K562 (cell line): ENCODE data around the gene FBXW2. TPM values are rescaled to one million over a fixed set of nuclear protein-coding genes. Genes with fewer than 3 reads are reported as not detected.

Experiments used
- DPF2 ChIP-seq: fragments of 450-650 bp; IDR thresholded peaks from 2 replicates; pipeline ENCODE4 v1.6.1; 2016
- ETV6 ChIP-seq, 3 experiments: fragments of 150-350 bp in 1 of 3; sonication (generic) in 1 of 3; formaldehyde crosslinking in 1 of 3; IDR thresholded peaks; 2 replicates each; pipeline versions ENCODE4 v1.6.1 to v1.8.0; 2014 to 2022; ENCODE audit warnings: borderline replicate concordance in 2 of 3, low read depth in 2 of 3, antibody characterized with exemption in 1 of 3, low read length in 1 of 3, mild to moderate bottlenecking in 1 of 3, missing genetic modification reagents in 1 of 3
- HEY1 ChIP-seq: fragments of 250-450 bp; sonication (Bioruptor Pico); IDR thresholded peaks from 2 replicates; pipeline ENCODE4 v1.5.0; 2020; ENCODE audit warnings: mild to moderate bottlenecking, moderate library complexity, borderline replicate concordance
- MAFF ChIP-seq: IDR thresholded peaks from 2 replicates; pipeline ENCODE4 v1.6.1; 2012; ENCODE audit warnings: low read length, improper control_type of control experiment
- MED1 ChIP-seq: sonication (generic); formaldehyde crosslinking; IDR thresholded peaks from 2 replicates; pipeline ENCODE4 v1.8.1; 2023; ENCODE audit warnings: missing genetic modification reagents, borderline replicate concordance
- MEIS2 ChIP-seq: fragments of 450-650 bp; IDR thresholded peaks from 2 replicates; pipeline ENCODE4 v1.6.1; 2014; ENCODE audit warnings: mild to moderate bottlenecking; ENCODE audit not compliant: partially characterized antibody
- MXI1 ChIP-seq: IDR thresholded peaks from 2 replicates; pipeline ENCODE4 v1.6.1; 2011; ENCODE audit warnings: low read depth, mild to moderate bottlenecking, improper control_type of control experiment, low read length
- NBN ChIP-seq: fragments of 450-650 bp; IDR thresholded peaks from 2 replicates; pipeline ENCODE4 v1.6.1; 2016; ENCODE audit warnings: low read depth, mild to moderate bottlenecking
- NCOA2 ChIP-seq, 2 experiments: fragments of 450-650 bp; IDR thresholded peaks; 2 replicates each; pipeline ENCODE4 v1.6.1; 2018; ENCODE audit warnings: mild to moderate bottlenecking in 2 of 2, moderate library complexity in 1 of 2; ENCODE audit not compliant: partially characterized antibody in 2 of 2
- PRMT5 ChIP-seq: sonication (generic); formaldehyde crosslinking; IDR thresholded peaks from 2 replicates; pipeline ENCODE4 v1.5.0; 2020; ENCODE audit warnings: missing genetic modification reagents
- RFX7 ChIP-seq: fragments of 250-450 bp; sonication (Bioruptor Pico); IDR thresholded peaks from 2 replicates; pipeline ENCODE4 v1.5.1; 2021; ENCODE audit warnings: mild to moderate bottlenecking
- RNF2 ChIP-seq: sonication (generic); IDR thresholded peaks from 2 replicates; pipeline ENCODE4 v1.6.1; 2016
- STAG1 ChIP-seq: sonication (generic); formaldehyde crosslinking; IDR thresholded peaks from 2 replicates; pipeline ENCODE4 v1.5.0; 2020; ENCODE audit warnings: missing genetic modification reagents, borderline replicate concordance
- TCF3 ChIP-seq: sonication (generic); formaldehyde crosslinking; IDR thresholded peaks from 2 replicates; pipeline ENCODE4 v1.4.0; 2020; ENCODE audit warnings: mild to moderate bottlenecking, missing genetic modification reagents
- ZKSCAN3 ChIP-seq: fragments of 250-450 bp; sonication (Bioruptor Pico); IDR thresholded peaks from 2 replicates; pipeline ENCODE4 v1.4.0; 2020
- ZNF134 ChIP-seq: fragments of 250-450 bp; sonication (Bioruptor Pico); conservative IDR thresholded peaks from 2 replicates; pipeline ENCODE4 v1.4.0; 2020
- ZNF146 ChIP-seq: IDR thresholded peaks from one replicate; pipeline ENCODE4 v1.6.1; 2018; ENCODE audit warnings: missing compliant biosample characterization; ENCODE audit not compliant: unreplicated experiment
- ZNF165 ChIP-seq: fragments of 250-450 bp; sonication (Bioruptor Pico); IDR thresholded peaks from 2 replicates; pipeline ENCODE4 v1.4.0; 2020; ENCODE audit warnings: borderline replicate concordance
- ZNF592 ChIP-seq: fragments of 450-650 bp; IDR thresholded peaks from 2 replicates; pipeline ENCODE4 v1.6.1; 2017; ENCODE audit warnings: antibody characterized with exemption, mild to moderate bottlenecking
- polyA plus RNA-seq, 8 experiments: library from polyadenylated mRNA; depleted of rRNA in 4 of 8; stranded (reverse) in 5 of 8; unstranded in 3 of 8; fragments of >200 nt; fragmentation: Nextera tagmentation in 2 of 8; fragmentation: Illumina TruSeq in 1 of 8; extraction: Ambion mirVana in 2 of 8; extraction: Trizol in 1 of 8; gene quantifications; 2 replicates each; pipeline versions ENCODE4 v1.2.1 to v1.2.3, GENCODE V29; 2011 to 2014; ENCODE audit warnings: inconsistent platforms in 1 of 8, missing spikeins in 1 of 8
- total RNA-seq, 7 experiments: library from RNA; depleted of rRNA in 6 of 7; stranded (reverse); fragments of >200 nt in 6 of 7; fragmentation: Illumina TruSeq in 2 of 7; extraction: Trizol in 2 of 7; gene quantifications; 2 replicates each; pipeline versions ENCODE4 v1.2.1 to v1.2.3, GENCODE V29; 2011 to 2021; ENCODE audit warnings: low replicate concordance in 1 of 7
- TF ChIP-seq, protein P1 (sequence below): sonication (generic); IDR thresholded peaks from 2 replicates; pipeline ENCODE4 v1.6.1; 2016

FBXW2 gene
- total and polyA plus RNA-seq, 9 of the 15 experiments (the other 6 are each of a cell fraction or from before 2014, with no cell fraction given), result 2.5 to 57.8 (median 28.1) TPM

- TF ChIP-seq STAG1 (CRISPR knock-in tag) (no peak), ZNF165 (CRISPR knock-in tag) (0 out of 2 replicates have a peak, but pooled peaks have one; percentile 36), ZNF134 (CRISPR knock-in tag) (no peak), MED1 (no peak), MAFF (no peak), TCF3 (CRISPR knock-in tag) (no peak), DPF2 (peak; percentile 40), RNF2 (peak; percentile 82), NCOA2 (IDR thresholded peaks at IDR 0.05; ENCODE audit: partially characterized antibody in 2 of 2) (no peak), ETV6 (IDR thresholded peaks at IDR 0.05; ENCODE audit: borderline replicate concordance in 1 of 2, low read depth in 2 of 2, low read length in 1 of 2) (peak in 1 of 2 experiments; percentile 53; a peak in 1 of 4 replicates), ETV6 (CRISPR knock-in tag; IDR thresholded peaks at IDR 0.05; ENCODE audit: borderline replicate concordance) (no peak), ZKSCAN3 (CRISPR knock-in tag) (no peak), MXI1 (peak; percentile 10; the same call in 1 of the 2 replicates), RFX7 (CRISPR knock-in tag) (no peak), NBN (peak; percentile 78), PRMT5 (CRISPR knock-in tag) (no peak), ZNF146 (no peak), ZNF592 (peak; percentile 65), MEIS2 (no peak), HEY1 (CRISPR knock-in tag) (peak; percentile 88; the same call in 1 of the 2 replicates)
- TF ChIP-seq, protein P1, sequence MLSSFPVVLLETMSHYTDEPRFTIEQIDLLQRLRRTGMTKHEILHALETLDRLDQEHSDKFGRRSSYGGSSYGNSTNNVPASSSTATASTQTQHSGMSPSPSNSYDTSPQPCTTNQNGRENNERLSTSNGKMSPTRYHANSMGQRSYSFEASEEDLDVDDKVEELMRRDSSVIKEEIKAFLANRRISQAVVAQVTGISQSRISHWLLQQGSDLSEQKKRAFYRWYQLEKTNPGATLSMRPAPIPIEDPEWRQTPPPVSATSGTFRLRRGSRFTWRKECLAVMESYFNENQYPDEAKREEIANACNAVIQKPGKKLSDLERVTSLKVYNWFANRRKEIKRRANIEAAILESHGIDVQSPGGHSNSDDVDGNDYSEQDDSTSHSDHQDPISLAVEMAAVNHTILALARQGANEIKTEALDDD, result no peak
Observed at GRCh38 chr9:120792898-120793765, at the start of gene FBXW2 (continued).
